Rectal smooth muscle tissue (tissue), 1 donor: ENCODE results near the gene ANKRD30A.
"Not testable (repeated sequence)": the region's sequence is repeated elsewhere in the genome, so short reads cannot be mapped to it uniquely, and the experiment has no call there.

ENCODE experiments used
- H3K27ac ChIP-seq: one replicate; pipeline ENCODE4 v1.7.0; 2013; ENCODE audit warnings: low read depth, low read length, inconsistent platforms
- H3K27me3 ChIP-seq: one replicate; pipeline ENCODE4 v1.7.0; 2013; ENCODE audit warnings: low read length; ENCODE audit not compliant: control insufficient read depth, insufficient read depth
- H3K36me3 ChIP-seq: one replicate; pipeline ENCODE4 v1.7.0; 2013; ENCODE audit warnings: low read length; ENCODE audit not compliant: control insufficient read depth, insufficient read depth
- H3K4me1 ChIP-seq: one replicate; pipeline ENCODE4 v1.7.0; 2013; ENCODE audit warnings: low read length; ENCODE audit not compliant: control insufficient read depth, insufficient read depth
- H3K4me3 ChIP-seq: one replicate; pipeline ENCODE4 v1.7.0; 2013; ENCODE audit warnings: low read length
- H3K9ac ChIP-seq: one replicate; pipeline ENCODE4 v1.7.0; 2013; ENCODE audit warnings: low read length

The ANKRD30A gene

GRCh38 chr10:37285063-37285462, 159.7 kb downstream of the ANKRD30A start:
- Histone ChIP-seq H3K36me3 (no peaks in the 10 kb centered on the region), H3K4me1 (no peaks in the 10 kb centered on the region), H3K27ac (no peak overlapping the region), H3K27me3 (no peaks in the 10 kb centered on the region), H3K9ac (no peak overlapping the region), H3K4me3 (no peak overlapping the region)

DNA sequence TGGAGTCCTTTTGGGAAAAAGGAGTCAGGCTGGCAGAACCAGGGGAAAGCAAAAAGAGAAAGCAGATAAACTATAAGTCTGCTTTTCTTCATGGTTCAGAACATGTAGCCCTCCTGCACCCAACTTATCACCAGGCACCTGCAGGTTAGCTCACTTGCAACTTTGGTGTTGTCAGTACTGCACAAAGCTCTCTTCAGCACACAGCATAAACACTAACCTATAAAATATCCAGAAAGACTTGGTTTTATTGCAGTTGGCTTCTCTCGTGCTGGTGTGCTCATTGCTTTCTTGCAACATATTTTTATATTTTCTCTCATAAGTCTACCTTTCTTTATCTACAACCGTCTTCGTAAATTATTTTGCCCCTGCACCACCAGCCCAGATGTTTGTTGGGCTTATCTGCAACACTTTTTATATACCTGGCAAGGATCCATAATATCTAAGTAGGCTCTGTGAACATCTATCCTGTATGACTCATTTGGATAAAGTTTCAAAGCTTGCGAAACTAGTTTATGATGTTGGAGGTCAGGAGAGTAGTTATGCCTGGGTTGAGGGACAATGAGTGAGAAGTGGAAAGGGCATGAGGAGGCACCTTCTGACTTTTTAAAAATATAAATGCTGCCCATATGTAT, 164.6 kb downstream of the ANKRD30A start:
- no peaks in the 10 kb centered on the region for H3K27me3 ChIP-seq
- H3K36me3 ChIP-seq: no peaks in the 10 kb centered on the region
- no peak overlapping the region for H3K4me3 ChIP-seq
- H3K4me1 ChIP-seq: no peaks in the 10 kb centered on the region
- no peak overlapping the region for H3K27ac ChIP-seq
- H3K9ac ChIP-seq: no peak overlapping the region

GRCh38 chr10:37301271-37301670, 175.9 kb downstream of the ANKRD30A start:
- no peak overlapping the region for H3K9ac ChIP-seq
- H3K36me3 ChIP-seq: no peaks in the 10 kb centered on the region
- H3K27ac ChIP-seq: no peak overlapping the region
- H3K4me3 ChIP-seq: no peak overlapping the region
- H3K4me1 ChIP-seq: no peaks in the 10 kb centered on the region
- no peaks in the 10 kb centered on the region for H3K27me3 ChIP-seq

DNA sequence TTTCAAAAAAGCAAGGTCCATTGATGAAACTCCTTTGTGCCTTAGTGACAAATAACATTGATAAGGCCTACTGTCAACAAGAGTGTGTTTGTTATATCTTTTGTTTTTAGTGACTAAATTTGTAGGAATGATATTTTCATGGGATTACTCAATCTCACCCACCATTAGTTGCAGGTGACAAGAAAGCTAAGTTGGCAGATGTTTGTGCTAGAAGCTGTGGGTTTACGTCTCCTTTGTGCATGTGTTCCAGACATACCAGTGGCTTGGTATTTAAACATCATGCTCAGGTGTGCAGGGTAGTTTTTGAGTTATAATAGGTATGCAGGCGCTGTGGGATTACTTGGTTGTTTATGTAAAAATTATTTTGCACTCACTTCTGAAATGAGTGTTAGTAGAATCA, 178.6 kb downstream of the ANKRD30A start:
- H3K4me3 ChIP-seq: no peak overlapping the region
- H3K27ac ChIP-seq: no peak overlapping the region
- H3K36me3 ChIP-seq: no peaks in the 10 kb centered on the region
- no peak overlapping the region for H3K9ac ChIP-seq
- H3K4me1 ChIP-seq: no peaks in the 10 kb centered on the region
- no peaks in the 10 kb centered on the region for H3K27me3 ChIP-seq

DNA sequence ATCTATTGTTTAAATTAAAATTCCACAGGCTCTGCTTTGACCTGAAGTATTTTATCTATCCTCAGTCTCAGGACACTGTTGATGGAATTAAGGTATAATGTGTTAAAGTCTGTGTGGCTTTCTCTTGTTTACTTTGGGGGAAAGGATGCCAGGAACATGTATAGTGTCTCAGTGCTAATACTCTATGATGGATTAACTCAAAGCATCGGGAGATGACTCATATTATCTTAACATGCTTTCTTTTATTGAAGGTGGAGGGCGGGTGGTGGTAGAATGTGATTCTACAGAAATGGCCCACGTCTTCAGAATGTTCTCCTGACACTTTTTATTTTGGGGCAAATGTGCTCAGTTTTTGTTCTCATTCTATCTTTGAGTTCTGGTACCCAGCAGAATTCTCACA, 189.0 kb downstream of the ANKRD30A start:
- H3K27ac ChIP-seq: no peak overlapping the region
- no peaks in the 10 kb centered on the region for H3K4me1 ChIP-seq
- no peak overlapping the region for H3K4me3 ChIP-seq
- no peak overlapping the region for H3K9ac ChIP-seq
- H3K27me3 ChIP-seq: no peaks in the 10 kb centered on the region
- H3K36me3 ChIP-seq: no peaks in the 10 kb centered on the region

DNA sequence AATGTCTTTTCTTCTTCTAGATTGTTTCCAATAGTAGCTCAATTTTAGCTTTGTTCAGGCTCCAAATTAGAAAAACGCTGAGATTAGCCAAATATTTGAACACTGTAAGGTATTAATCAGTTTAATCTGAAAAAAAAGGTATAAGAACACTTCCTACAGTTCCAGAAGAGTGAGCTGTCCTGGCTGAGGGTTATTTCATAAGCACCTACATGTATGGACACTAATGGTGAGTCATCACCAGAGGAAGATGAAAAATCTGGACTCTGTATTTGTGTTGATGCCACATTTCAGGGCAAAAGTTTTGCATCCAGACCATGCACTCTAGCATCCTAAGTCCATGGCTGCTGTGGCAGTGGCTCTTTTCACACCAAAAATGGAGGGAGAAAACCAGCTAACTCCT, 189.5 kb downstream of the ANKRD30A start:
- Histone ChIP-seq H3K4me3 (no peak overlapping the region), H3K36me3 (no peaks in the 10 kb centered on the region), H3K9ac (no peak overlapping the region), H3K27ac (no peak overlapping the region), H3K4me1 (no peaks in the 10 kb centered on the region), H3K27me3 (no peaks in the 10 kb centered on the region)

DNA sequence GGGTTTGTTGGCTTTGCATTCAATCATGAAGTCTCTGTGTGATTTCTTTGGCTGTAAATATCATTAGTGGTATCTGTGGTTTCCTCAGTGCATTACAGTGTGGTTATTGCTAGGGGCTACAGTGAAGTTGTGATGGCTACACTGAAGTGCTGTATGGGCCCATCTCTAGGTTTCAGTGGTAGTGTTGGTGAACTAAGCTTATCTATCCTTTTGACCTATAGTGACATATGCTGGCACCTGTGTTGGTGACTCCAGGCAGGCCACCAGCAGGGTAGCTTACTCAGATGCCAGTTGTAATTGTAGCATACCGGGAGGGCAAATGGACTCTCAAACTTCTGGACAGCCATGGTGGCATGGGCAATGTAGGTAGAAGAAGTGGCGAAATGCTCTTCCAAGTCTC, 219.0 kb downstream of the ANKRD30A start:
- no peaks in the 10 kb centered on the region for H3K27me3 ChIP-seq
- no peaks in the 10 kb centered on the region for H3K36me3 ChIP-seq
- H3K4me3 ChIP-seq: no peak overlapping the region
- H3K27ac ChIP-seq: no peak overlapping the region
- no peaks in the 10 kb centered on the region for H3K4me1 ChIP-seq
- H3K9ac ChIP-seq: no peak overlapping the region

DNA sequence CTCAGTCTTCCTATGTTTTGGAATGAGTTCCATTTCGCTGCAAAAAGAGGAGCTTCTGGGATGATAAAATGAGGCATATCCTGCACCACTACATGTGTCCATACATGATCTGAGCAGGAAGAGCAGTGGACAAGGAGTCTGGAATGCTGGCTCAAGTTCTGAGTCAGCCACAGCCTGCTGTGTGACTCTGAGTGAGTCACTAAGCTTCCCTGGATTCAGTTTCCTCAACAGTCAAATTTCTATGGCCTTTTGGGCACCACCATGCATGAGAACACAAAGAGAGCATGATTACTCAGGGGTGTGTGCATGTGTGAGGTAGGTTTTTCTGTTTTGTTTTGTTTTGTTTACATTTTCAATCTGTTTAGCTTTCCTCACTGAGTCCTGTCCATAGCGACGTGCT, 254.6 kb downstream of the ANKRD30A start:
- Histone ChIP-seq H3K27ac (no peak overlapping the region), H3K36me3 (no peaks in the 10 kb centered on the region), H3K4me3 (no peak overlapping the region), H3K27me3 (no peaks in the 10 kb centered on the region), H3K9ac (no peak overlapping the region), H3K4me1 (no peaks in the 10 kb centered on the region)

- Histone ChIP-seq H3K36me3 (no peaks in the 10 kb centered on the region), H3K4me3 (no peak overlapping the region), H3K9ac (no peak overlapping the region), H3K27ac (no peak overlapping the region), H3K27me3 (no peaks in the 10 kb centered on the region), H3K4me1 (no peaks in the 10 kb centered on the region)
Measured at GRCh38 chr10:37381271-37381670, 255.9 kb downstream of the ANKRD30A start.

DNA sequence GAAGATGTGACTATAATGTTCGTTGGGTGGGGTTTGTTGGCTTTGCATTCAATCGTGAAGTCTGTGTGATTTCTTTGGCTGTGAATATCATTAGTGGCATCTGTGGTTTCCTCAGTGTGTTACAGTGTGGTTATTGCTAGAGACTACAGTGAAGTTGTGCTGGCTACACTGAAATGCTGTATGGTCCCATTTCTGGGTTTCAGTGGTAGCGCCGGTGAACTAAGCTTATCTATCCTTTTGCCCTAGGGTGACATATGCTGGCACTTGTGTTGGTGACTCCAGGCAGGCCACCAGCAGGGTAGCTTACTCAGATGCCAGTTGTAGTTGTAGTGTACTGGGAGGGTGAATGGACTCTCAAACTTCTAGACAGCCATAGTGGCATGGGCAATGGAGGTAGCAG, 259.5 kb downstream of the ANKRD30A start:
- no peaks in the 10 kb centered on the region for H3K27me3 ChIP-seq
- H3K4me3 ChIP-seq: no peak overlapping the region
- no peak overlapping the region for H3K9ac ChIP-seq
- H3K27ac ChIP-seq: no peak overlapping the region
- H3K4me1 ChIP-seq: no peaks in the 10 kb centered on the region
- no peaks in the 10 kb centered on the region for H3K36me3 ChIP-seq

DNA sequence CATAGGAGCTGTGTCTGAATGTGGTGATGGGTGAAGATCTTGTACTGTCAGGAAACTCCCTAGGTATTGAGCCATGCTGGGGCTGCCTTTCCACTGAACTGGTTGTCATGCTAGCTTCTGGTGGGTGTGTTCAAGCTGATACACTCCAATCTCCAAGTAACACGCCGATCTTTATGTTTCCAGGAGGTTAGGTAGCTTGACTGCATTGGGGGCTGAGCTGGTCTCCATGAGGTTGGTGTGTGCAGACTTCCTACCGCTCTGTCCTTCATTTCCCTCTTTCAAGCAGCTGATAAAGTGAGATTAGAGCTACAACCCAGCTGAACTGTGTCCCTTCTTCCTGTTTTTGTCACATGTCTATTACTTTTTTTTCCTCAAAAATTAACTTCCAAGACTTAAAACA, 265.5 kb downstream of the ANKRD30A start:
- H3K4me3 ChIP-seq: no peak overlapping the region
- H3K9ac ChIP-seq: no peak overlapping the region
- no peaks in the 10 kb centered on the region for H3K36me3 ChIP-seq
- no peaks in the 10 kb centered on the region for H3K4me1 ChIP-seq
- H3K27me3 ChIP-seq: no peaks in the 10 kb centered on the region
- no peak overlapping the region for H3K27ac ChIP-seq

- H3K27ac ChIP-seq, H3K9ac ChIP-seq, H3K27me3 ChIP-seq, H3K4me3 ChIP-seq, H3K4me1 ChIP-seq, H3K36me3 ChIP-seq: not testable (repeated sequence)
Measured at GRCh38 chr10:37400774-37401173, 275.4 kb downstream of the ANKRD30A start.

- H3K4me3 ChIP-seq: no peak overlapping the region
- H3K36me3 ChIP-seq: no peaks in the 10 kb centered on the region
- H3K27me3 ChIP-seq: no peaks in the 10 kb centered on the region
- H3K27ac ChIP-seq: no peak overlapping the region
- no peaks in the 10 kb centered on the region for H3K4me1 ChIP-seq
- no peak overlapping the region for H3K9ac ChIP-seq
Measured at GRCh38 chr10:37401225-37401624, 275.8 kb downstream of the ANKRD30A start.
